GM21619 (cell line): ENCODE measurements around the gene ZPBP.
A peak's percentile ranks its signal among the peaks of the same experiment; 100 is the strongest.

Experiments
- ATAC-seq: cut with Tn5 transposase; IDR thresholded peaks from one replicate; pipeline ENCODE4 v1.9.1; 2021; ENCODE audit not compliant: unreplicated experiment

ZPBP gene

GRCh38 chr7:50092579-50093491, at the start of gene ZPBP:
TSS of gene ZPBP (minus strand) at chr7:50093246. CDS start at chr7:50093194, 52 bp downstream.
- peak; percentile 61 for ATAC-seq

- peak; percentile 36 for ATAC-seq
Measured at GRCh38 chr7:50142425-50143017, 49.5 kb upstream of the ZPBP start.

GRCh38 chr7:50141854-50142253, 48.8 kb upstream of the ZPBP start:
- no peak for ATAC-seq

- ATAC-seq: no peak
Measured at GRCh38 chr7:50141131-50141530, 48.1 kb upstream of the ZPBP start.

- ATAC-seq: no peak
Measured at GRCh38 chr7:50140688-50141087, 47.6 kb upstream of the ZPBP start.

GRCh38 chr7:50138101-50138500, 45.1 kb upstream of the ZPBP start:
- ATAC-seq: no peak

GRCh38 chr7:50125766-50126165, 32.7 kb upstream of the ZPBP start:
- no peak for ATAC-seq

GRCh38 chr7:50121286-50121685, 28.2 kb upstream of the ZPBP start:
- ATAC-seq: peak; percentile 69

GRCh38 chr7:50119815-50120637, 27.0 kb upstream of the ZPBP start:
- peak; percentile 67 for ATAC-seq

- no peak for ATAC-seq
Measured at GRCh38 chr7:50112250-50112649, 19.2 kb upstream of the ZPBP start.

GRCh38 chr7:50101873-50102272, 8.8 kb upstream of the ZPBP start:
- no peak for ATAC-seq

GRCh38 chr7:50095634-50096033, 2.6 kb upstream of the ZPBP start:
- no peak for ATAC-seq

GRCh38 chr7:50088463-50089129, 4.5 kb downstream of the ZPBP start:
- no peak for ATAC-seq

- no peak for ATAC-seq
Measured at GRCh38 chr7:50085344-50085743, 7.7 kb downstream of the ZPBP start.

- ATAC-seq: no peak
Measured at GRCh38 chr7:50073093-50073492, 20.0 kb downstream of the ZPBP start.

GRCh38 chr7:50069613-50070012, 23.4 kb downstream of the ZPBP start:
- ATAC-seq: peak; percentile 73

- ATAC-seq: peak; percentile 65
Measured at GRCh38 chr7:50068850-50069551, 24.0 kb downstream of the ZPBP start.

- ATAC-seq: no peak
Measured at GRCh38 chr7:50068026-50068425, 25.0 kb downstream of the ZPBP start.

GRCh38 chr7:50062951-50063350, 30.1 kb downstream of the ZPBP start:
- ATAC-seq: no peak

GRCh38 chr7:50056131-50056530, 36.9 kb downstream of the ZPBP start:
- ATAC-seq: no peak
